ENCODE results near the gene SLC12A9.
"Not testable (repeated sequence)": the region's sequence is repeated elsewhere in the genome, so short reads cannot be mapped to it uniquely, and the experiment has no call there.

SLC12A9 gene

DNA sequence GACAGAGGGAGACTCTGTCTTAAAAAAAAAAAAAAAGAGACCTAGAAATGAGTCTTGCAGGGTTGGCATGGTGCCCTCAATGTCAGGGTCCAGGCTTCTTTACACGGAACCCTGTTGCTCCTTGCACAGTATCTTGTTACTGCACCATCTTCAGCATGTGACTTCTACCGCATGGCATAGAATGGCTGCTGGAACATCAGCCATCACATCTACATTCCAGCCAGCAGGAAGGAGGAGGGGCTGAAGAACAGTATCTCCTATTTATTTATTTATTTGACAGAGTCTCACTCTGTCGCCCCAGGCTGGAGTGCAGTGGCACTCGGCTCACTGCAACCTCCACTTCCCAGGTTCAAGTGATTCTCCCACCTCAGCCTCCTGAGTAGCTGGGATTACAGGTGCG lies 46.9 kb downstream of the SLC12A9 start:
- no peak for DNase-seq

- no peak for DNase-seq
Measured at GRCh38 chr7:100900978-100901377, 48.5 kb downstream of the SLC12A9 start.

DNA sequence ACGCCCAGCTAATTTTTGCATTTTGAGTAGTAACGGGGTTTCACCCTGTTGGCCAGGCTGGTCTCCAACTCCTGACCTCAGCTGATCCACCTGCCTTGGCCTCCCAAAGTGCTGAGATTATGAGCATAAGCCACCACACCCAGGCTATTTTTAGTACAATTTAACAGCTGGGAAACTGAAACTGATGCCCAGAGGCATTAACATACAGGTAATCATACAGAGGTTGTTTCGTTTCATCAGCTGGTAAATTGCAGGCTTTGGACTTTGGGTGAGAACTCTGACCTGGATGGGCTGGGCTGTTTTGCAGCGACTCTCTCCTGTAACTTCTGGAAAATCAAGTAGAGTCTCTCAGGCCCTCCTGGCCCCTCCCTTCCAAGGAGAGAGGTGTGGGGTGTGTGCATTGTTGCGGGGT lies 49.4 kb downstream of the SLC12A9 start:
- DNase-seq, result no peak

GRCh38 chr7:100902638-100903037 lies 50.1 kb downstream of the SLC12A9 start:
- DNase-seq, result no peak

DNA sequence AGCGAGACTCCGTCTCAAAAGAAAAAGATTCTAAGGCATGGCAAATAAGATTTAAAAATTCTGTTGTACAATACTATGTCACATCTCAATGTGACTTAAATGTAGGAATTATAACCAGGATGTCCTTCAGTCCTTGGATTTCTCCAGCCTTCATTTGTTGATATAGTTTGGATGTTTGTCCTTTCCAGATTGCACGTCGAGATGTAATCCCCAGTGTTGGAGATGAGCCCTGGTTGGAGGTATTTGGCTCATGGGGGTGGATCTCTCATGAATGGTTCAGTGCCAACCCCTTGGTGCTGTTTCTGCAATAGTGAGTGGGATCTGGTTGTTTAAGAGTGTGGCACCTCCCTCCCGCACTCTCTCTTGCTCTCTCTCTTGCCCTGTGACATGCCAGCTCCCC lies 56.0 kb downstream of the SLC12A9 start:
- DNase-seq, result no peak

GRCh38 chr7:100910443-100910842 lies 57.9 kb downstream of the SLC12A9 start:
- not testable (repeated sequence) for DNase-seq

DNA sequence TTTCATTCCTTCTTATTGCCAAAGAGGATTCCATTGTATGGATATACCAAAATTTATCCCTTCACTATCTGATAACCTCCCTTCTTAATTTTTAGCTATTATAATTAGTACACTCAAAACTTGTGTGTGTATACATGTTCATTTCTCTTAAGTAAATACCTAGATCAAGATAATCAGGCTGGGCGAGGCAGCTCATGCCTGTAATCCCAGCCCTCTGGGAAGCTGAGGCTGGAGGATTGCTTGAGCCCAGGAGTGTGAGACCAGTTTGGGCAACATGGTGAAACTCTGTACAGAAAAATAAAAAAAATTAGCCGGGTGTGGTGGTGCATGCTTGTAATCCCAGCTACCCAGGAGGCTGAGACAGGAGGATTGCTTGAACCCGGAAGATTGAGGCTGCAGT lies 59.0 kb downstream of the SLC12A9 start:
- no peak for DNase-seq

GRCh38 chr7:100914208-100914878 lies 61.8 kb downstream of the SLC12A9 start:
- DNase-seq, result no peak

DNA sequence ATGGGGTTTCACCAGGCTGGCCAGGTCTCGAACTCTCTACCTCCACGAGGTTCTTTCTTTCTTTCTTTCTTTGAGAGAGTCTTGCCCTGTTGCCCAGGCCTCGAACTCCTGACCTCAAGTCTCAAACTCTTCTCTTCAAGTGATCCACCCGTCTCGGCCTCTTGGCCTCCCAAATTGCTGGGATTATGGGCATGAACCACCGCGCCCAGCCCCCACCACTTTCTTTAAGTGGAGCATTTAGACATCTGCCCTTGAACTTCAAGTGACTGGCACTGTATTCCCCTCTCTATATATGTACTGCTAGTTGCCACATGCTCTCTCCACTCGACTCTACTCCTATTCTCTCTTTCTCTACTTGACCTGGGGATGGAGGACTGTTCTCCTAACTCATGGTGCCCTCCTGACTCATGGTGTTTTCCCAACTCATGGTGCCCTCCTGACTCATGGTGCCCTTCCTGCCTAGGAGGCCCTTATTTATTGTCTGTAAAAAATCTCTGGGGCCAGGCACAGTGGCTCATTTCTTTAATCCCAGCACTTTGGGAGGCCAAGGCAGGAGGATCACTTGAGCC lies 62.5 kb downstream of the SLC12A9 start:
- no peak for DNase-seq
